ENCODE measurements around the gene MAP3K2. TPM values are rescaled to one million over a fixed set of nuclear protein-coding genes. Genes with fewer than 3 reads are reported as not detected.
A peak's percentile ranks its signal among the peaks of the same experiment; 100 is the strongest.

Gene MAP3K2
- total and polyA plus RNA-seq, 10 of the 15 experiments (the other 5 are each of a cell fraction or from before 2014, with no cell fraction given), result 2.7 to 39.6 (median 16.1) TPM

GRCh38 chr2:127277028-127277427, 110.7 kb downstream of the MAP3K2 start:
- Histone ChIP-seq H3K27ac (ENCODE audit: control insufficient read depth, insufficient read depth) (0 out of 2 replicates have a peak overlapping the region, but pooled peaks have one; percentile 9), H4K20me1 (ENCODE audit: control insufficient read depth, insufficient read depth) (no peaks in the 10 kb centered on the region; the same call in 1 of the 2 replicates), H3K36me3 (ENCODE audit: control insufficient read depth in 2 of 2, insufficient read depth in 2 of 2, low read length in 1 of 2) (peaks cover 18 to 35% of the 10 kb centered on the region in 2 experiments), H3K9ac (ENCODE audit: control insufficient read depth, insufficient read depth, low read length) (no peak overlapping the region), H3K4me2 (ENCODE audit: control insufficient read depth, insufficient read depth) (no peak overlapping the region; the same call in 1 of the 2 replicates), H3K27me3 (replicated peaks in 1 of 2; ENCODE audit: control insufficient read depth in 2 of 2, insufficient read depth in 2 of 2, low read length in 1 of 2) (no peaks in the 10 kb centered on the region), H3K4me1 (ENCODE audit: control insufficient read depth, insufficient read depth, low read length) (peaks cover 6% of the 10 kb centered on the region; the same call in 1 of the 2 replicates), H2AFZ (ENCODE audit: control insufficient read depth, low read depth, low read length) (no peak overlapping the region), H3K9me3 (replicated peaks; ENCODE audit: control insufficient read depth, insufficient read depth, low read length) (no peaks in the 10 kb centered on the region), H3K4me3 (no peak overlapping the region), H3K79me2 (ENCODE audit: control insufficient read depth, insufficient read depth, low read length) (no peaks in the 10 kb centered on the region; the same call in 1 of the 2 replicates)
- CTCF ChIA-PET, result interaction anchor here (0.6 kb wide), 1 partner anchor 815 kb away, joined by 3 read pairs; no protein-coding TSS in a partner anchor
- in situ Hi-C loops (cut with MboI) (no loop called here), intact Hi-C loops (cut with micrococcal nuclease; ENCODE audit: unreplicated experiment) (no loop called here)
- ATAC-seq (peak; percentile 91), DNase-seq (ENCODE audit: low read depth, low spot score) (peak; percentile 39), FAIRE-seq (peak; percentile 78)
- RAD21 ChIA-PET (ENCODE audit: unreplicated experiment), result no interaction called here
- POLR2A ChIA-PET, result no interaction called here
- SMC1A ChIA-PET (ENCODE audit: uncharacterized antibody, unreplicated experiment), result interaction anchor here (0.7 to 3.3 kb wide), 2 partner anchors 17 to 202 kb away, joined by 3 to 13 read pairs; partner anchors contain the start of gene ERCC3
- no TSS peak for BruUV-seq (replicated peaks)
- WGBS (ENCODE audit: insufficient coverage, insufficient replicate concordance, low lambda C conversion rate, missing lambda C conversion rate), result 47% methylated on average over 2 of the region's 2 CpGs
- TF ChIP-seq JUND (IDR thresholded peaks at IDR 0.05; ENCODE audit: low read depth, low read length) (no peak), TBL1XR1 (IDR thresholded peaks at IDR 0.05; ENCODE audit: low read depth, low read length) (peak; percentile 36; the same call in 1 of the 2 replicates), RELB (IDR thresholded peaks at IDR 0.05; ENCODE audit: low read depth) (peak; percentile 62; the same call in 1 of the 2 replicates), MEF2B (IDR thresholded peaks at IDR 0.05; ENCODE audit: partially characterized antibody, poor library complexity, severe bottlenecking) (peak; percentile 58), IKZF2 (IDR thresholded peaks at IDR 0.05) (peak; percentile 70 to 73; a peak in 3 of 4 replicates), SPI1 (IDR thresholded peaks at IDR 0.05; ENCODE audit: borderline replicate concordance, insufficient read depth, low read depth, low read length) (peak; percentile 84), SREBF1 (IDR thresholded peaks at IDR 0.05; ENCODE audit: low read length) (no peak), RUNX3 (IDR thresholded peaks at IDR 0.05; ENCODE audit: low read length) (0 out of 2 replicates have a peak, but pooled peaks have one; percentile 19), ETV6 (conservative IDR thresholded peaks at IDR 0.05 in 1 of 2, IDR thresholded peaks at IDR 0.05 in 1 of 2; ENCODE audit: borderline replicate concordance in 1 of 2, low read depth in 1 of 2) (no peak), ZSCAN29 (IDR thresholded peaks at IDR 0.05) (no peak), USF2 (IDR thresholded peaks at IDR 0.05; ENCODE audit: borderline replicate concordance, low read depth, low read length) (no peak), DPF2 (IDR thresholded peaks at IDR 0.05) (0 out of 2 replicates have a peak, but pooled peaks have one; percentile 56), EED (IDR thresholded peaks at IDR 0.05; ENCODE audit: low read depth) (peak; percentile 49; the same call in 1 of the 2 replicates), CBX5 (IDR thresholded peaks at IDR 0.05; ENCODE audit: low read depth) (no peak), CBFB (IDR thresholded peaks at IDR 0.05; ENCODE audit: low read depth) (no peak), NR2F1 (conservative IDR thresholded peaks at IDR 0.05) (peak; percentile 48; the same call in 1 of the 2 replicates)
- TF ChIP-seq, protein P1, sequence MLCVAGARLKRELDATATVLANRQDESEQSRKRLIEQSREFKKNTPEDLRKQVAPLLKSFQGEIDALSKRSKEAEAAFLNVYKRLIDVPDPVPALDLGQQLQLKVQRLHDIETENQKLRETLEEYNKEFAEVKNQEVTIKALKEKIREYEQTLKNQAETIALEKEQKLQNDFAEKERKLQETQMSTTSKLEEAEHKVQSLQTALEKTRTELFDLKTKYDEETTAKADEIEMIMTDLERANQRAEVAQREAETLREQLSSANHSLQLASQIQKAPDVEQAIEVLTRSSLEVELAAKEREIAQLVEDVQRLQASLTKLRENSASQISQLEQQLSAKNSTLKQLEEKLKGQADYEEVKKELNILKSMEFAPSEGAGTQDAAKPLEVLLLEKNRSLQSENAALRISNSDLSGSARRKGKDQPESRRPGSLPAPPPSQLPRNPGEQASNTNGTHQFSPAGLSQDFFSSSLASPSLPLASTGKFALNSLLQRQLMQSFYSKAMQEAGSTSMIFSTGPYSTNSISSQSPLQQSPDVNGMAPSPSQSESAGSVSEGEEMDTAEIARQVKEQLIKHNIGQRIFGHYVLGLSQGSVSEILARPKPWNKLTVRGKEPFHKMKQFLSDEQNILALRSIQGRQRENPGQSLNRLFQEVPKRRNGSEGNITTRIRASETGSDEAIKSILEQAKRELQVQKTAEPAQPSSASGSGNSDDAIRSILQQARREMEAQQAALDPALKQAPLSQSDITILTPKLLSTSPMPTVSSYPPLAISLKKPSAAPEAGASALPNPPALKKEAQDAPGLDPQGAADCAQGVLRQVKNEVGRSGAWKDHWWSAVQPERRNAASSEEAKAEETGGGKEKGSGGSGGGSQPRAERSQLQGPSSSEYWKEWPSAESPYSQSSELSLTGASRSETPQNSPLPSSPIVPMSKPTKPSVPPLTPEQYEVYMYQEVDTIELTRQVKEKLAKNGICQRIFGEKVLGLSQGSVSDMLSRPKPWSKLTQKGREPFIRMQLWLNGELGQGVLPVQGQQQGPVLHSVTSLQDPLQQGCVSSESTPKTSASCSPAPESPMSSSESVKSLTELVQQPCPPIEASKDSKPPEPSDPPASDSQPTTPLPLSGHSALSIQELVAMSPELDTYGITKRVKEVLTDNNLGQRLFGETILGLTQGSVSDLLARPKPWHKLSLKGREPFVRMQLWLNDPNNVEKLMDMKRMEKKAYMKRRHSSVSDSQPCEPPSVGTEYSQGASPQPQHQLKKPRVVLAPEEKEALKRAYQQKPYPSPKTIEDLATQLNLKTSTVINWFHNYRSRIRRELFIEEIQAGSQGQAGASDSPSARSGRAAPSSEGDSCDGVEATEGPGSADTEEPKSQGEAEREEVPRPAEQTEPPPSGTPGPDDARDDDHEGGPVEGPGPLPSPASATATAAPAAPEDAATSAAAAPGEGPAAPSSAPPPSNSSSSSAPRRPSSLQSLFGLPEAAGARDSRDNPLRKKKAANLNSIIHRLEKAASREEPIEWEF (IDR thresholded peaks at IDR 0.05; ENCODE audit: insufficient replicate concordance, low read depth, low read length), result no peak
